Right lobe of liver (tissue), 4 donors: ENCODE results near the gene POLR2B.

Experiments used
- POLR2A ChIP-seq: fragments of 450-650 bp; IDR thresholded peaks from one replicate; pipeline ENCODE4 v1.6.1; 2017; ENCODE audit warnings: antibody characterized with exemption, mild to moderate bottlenecking
- TF ChIP-seq, protein P1 (sequence below), 4 donors: fragments of 200-600 bp in 3 of 4; fragments of 450-650 bp in 1 of 4; IDR thresholded peaks; one replicate each; pipeline versions ENCODE4 v1.5.1 to v1.8.0; 2016 to 2022; ENCODE audit warnings: antibody characterized with exemption in 4 of 4, mild to moderate bottlenecking in 2 of 4
- donor health status: DM: no; HTN: no; CAD: no.
- donor health status: DM: no; HTN: no; CAD: no.
- donor health status: DM: no; HTN: yes; CAD: no.

DNA sequence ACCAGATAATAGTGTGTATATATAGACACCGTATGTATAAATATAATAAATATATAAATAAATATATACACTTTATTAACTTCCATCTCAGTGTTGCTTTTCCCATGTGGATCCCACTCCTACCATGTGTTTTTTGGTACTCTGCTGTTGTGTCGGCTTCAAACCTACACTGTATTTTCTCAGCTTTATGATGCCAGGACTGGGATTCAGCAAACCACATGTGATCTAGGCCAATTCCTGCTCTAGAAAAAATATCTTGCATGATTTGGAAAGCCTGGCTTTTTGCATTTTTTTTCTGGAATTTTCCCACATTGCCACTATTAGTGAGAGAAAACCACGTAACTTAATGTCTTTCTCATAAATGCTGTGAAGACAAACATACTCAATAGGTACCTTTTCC is 55.8 kb downstream of the POLR2B start:
- TF ChIP-seq POLR2A: no peak
- TF ChIP-seq, protein P1, sequence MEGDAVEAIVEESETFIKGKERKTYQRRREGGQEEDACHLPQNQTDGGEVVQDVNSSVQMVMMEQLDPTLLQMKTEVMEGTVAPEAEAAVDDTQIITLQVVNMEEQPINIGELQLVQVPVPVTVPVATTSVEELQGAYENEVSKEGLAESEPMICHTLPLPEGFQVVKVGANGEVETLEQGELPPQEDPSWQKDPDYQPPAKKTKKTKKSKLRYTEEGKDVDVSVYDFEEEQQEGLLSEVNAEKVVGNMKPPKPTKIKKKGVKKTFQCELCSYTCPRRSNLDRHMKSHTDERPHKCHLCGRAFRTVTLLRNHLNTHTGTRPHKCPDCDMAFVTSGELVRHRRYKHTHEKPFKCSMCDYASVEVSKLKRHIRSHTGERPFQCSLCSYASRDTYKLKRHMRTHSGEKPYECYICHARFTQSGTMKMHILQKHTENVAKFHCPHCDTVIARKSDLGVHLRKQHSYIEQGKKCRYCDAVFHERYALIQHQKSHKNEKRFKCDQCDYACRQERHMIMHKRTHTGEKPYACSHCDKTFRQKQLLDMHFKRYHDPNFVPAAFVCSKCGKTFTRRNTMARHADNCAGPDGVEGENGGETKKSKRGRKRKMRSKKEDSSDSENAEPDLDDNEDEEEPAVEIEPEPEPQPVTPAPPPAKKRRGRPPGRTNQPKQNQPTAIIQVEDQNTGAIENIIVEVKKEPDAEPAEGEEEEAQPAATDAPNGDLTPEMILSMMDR (IDR thresholded peaks at IDR 0.05): no peak
